ENCODE measurements around the gene ANKS1A.
"Not testable (repeated sequence)": the region's sequence is repeated elsewhere in the genome, so short reads cannot be mapped to it uniquely, and the experiment has no call there.

ANKS1A gene

GRCh38 chr6:34924831-34925625 lies 36.0 kb downstream of the ANKS1A start:
- DNase-seq: no peak

GRCh38 chr6:34926655-34927054 lies 37.6 kb downstream of the ANKS1A start:
- DNase-seq: no peak

GRCh38 chr6:34928220-34928619 lies 39.2 kb downstream of the ANKS1A start:
- no peak for DNase-seq

- DNase-seq: no peak
Measured at GRCh38 chr6:34928695-34929094, 39.6 kb downstream of the ANKS1A start.

GRCh38 chr6:34929241-34929978 lies 40.4 kb downstream of the ANKS1A start:
- DNase-seq: no peak

GRCh38 chr6:34930221-34930620 lies 41.2 kb downstream of the ANKS1A start:
- DNase-seq: no peak

- DNase-seq: not testable (repeated sequence)
Measured at GRCh38 chr6:34932202-34932601, 43.1 kb downstream of the ANKS1A start.

- no peak for DNase-seq
Measured at GRCh38 chr6:34934516-34934915, 45.5 kb downstream of the ANKS1A start.

GRCh38 chr6:34938268-34938667 lies 49.2 kb downstream of the ANKS1A start:
- no peak for DNase-seq

GRCh38 chr6:34940030-34940434 lies 51.0 kb downstream of the ANKS1A start:
- no peak for DNase-seq

GRCh38 chr6:34941421-34941820 lies 52.4 kb downstream of the ANKS1A start:
- DNase-seq: no peak

- DNase-seq: no peak
Measured at GRCh38 chr6:34945317-34945716, 56.3 kb downstream of the ANKS1A start.

GRCh38 chr6:34947561-34947960 lies 58.5 kb downstream of the ANKS1A start:
- no peak for DNase-seq

- DNase-seq: no peak
Measured at GRCh38 chr6:34949636-34950035, 60.6 kb downstream of the ANKS1A start.

GRCh38 chr6:34950849-34951248 lies 61.8 kb downstream of the ANKS1A start:
- no peak for DNase-seq

GRCh38 chr6:34951731-34952130 lies 62.7 kb downstream of the ANKS1A start:
- DNase-seq: no peak

GRCh38 chr6:34953061-34954025 lies 64.3 kb downstream of the ANKS1A start:
- DNase-seq: no peak

GRCh38 chr6:34955442-34955841 lies 66.4 kb downstream of the ANKS1A start:
- no peak for DNase-seq

GRCh38 chr6:34957231-34957783 lies 68.3 kb downstream of the ANKS1A start:
- DNase-seq: no peak

GRCh38 chr6:34958734-34959133 lies 69.7 kb downstream of the ANKS1A start:
- DNase-seq: no peak

GRCh38 chr6:34959224-34959623 lies 70.2 kb downstream of the ANKS1A start:
- DNase-seq: no peak

- no peak for DNase-seq
Measured at GRCh38 chr6:34961082-34961481, 72.0 kb downstream of the ANKS1A start.

- no peak for DNase-seq
Measured at GRCh38 chr6:34961574-34961973, 72.5 kb downstream of the ANKS1A start.
